ENCODE data around the gene MYZAP. TPM values are rescaled to one million over a fixed set of nuclear protein-coding genes. Genes with fewer than 3 reads are reported as not detected.
A peak's percentile ranks its signal among the peaks of the same experiment; 100 is the strongest.

MYZAP gene
- total RNA-seq, 3 donors from 2014 or later: 12.1 to 23.0 (median 16.7) TPM

DNA sequence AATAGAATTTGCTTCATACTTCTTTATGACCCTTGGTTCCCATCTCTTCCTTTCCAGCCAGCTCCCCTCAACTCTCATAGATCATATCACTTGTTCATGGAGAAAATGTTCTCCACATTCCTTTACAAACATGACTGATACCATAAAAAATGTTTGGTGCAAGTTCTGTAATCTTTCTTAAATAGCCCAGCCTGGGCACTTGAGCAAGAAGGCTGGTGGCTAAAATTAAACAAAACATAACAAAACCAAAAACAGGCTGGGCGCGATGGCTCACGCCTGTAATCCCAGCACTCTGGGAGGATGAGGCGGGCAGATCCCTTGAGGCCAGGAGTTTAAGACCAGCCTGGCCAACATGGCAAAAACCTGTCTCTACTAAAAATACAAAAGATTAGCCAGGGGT is 105.9 kb downstream of the MYZAP start:
- DNase-seq (ENCODE audit: low spot score in 2 of 2): no peak
- TF ChIP-seq, protein P1, sequence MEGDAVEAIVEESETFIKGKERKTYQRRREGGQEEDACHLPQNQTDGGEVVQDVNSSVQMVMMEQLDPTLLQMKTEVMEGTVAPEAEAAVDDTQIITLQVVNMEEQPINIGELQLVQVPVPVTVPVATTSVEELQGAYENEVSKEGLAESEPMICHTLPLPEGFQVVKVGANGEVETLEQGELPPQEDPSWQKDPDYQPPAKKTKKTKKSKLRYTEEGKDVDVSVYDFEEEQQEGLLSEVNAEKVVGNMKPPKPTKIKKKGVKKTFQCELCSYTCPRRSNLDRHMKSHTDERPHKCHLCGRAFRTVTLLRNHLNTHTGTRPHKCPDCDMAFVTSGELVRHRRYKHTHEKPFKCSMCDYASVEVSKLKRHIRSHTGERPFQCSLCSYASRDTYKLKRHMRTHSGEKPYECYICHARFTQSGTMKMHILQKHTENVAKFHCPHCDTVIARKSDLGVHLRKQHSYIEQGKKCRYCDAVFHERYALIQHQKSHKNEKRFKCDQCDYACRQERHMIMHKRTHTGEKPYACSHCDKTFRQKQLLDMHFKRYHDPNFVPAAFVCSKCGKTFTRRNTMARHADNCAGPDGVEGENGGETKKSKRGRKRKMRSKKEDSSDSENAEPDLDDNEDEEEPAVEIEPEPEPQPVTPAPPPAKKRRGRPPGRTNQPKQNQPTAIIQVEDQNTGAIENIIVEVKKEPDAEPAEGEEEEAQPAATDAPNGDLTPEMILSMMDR (IDR thresholded peaks at IDR 0.05): no peak
- TF ChIP-seq POLR2A (IDR thresholded peaks at IDR 0.05) (no peak), POLR2AphosphoS5 (IDR thresholded peaks at IDR 0.05) (no peak)
- no peaks in the 10 kb centered on the region for H3K36me3 ChIP-seq
- no peaks in the 10 kb centered on the region for H3K27me3 ChIP-seq
- H3K4me1 ChIP-seq: no peaks in the 10 kb centered on the region
- no peak overlapping the region for H3K4me3 ChIP-seq
- intact Hi-C loops (cut with DNase I; ENCODE audit: low total_unique reads): no loop called here
- H3K9me3 ChIP-seq: no peaks in the 10 kb centered on the region
- no peak overlapping the region for H3K27ac ChIP-seq

DNA sequence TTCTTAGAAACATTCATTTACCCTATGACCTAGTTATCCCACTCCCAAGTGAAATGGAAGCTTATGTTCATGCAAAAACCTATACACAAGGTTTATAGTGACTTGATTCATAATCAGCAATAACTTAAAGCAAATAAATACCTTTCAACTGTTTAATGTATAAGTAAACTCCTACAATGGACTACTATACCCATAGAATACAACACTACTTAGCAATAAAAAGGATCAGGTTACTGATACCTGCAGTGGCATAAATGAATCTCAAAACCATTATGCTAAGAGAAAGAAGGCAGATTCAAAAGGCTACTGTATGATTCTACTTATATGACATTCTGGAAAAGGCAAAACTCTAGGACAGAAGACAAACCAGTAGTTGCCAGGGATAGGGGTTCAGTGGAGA is 106.5 kb downstream of the MYZAP start:
- DNase-seq (ENCODE audit: low spot score in 2 of 2): no peak
- Histone ChIP-seq H3K4me1 (no peaks in the 10 kb centered on the region), H3K27ac (no peak overlapping the region), H3K36me3 (no peaks in the 10 kb centered on the region), H3K9me3 (no peaks in the 10 kb centered on the region), H3K27me3 (no peaks in the 10 kb centered on the region), H3K4me3 (no peak overlapping the region)
- intact Hi-C loops (cut with DNase I; ENCODE audit: low total_unique reads): no loop called here
- TF ChIP-seq, protein P1 (IDR thresholded peaks at IDR 0.05): no peak
- TF ChIP-seq POLR2AphosphoS5 (IDR thresholded peaks at IDR 0.05) (no peak), POLR2A (IDR thresholded peaks at IDR 0.05) (no peak)

DNA sequence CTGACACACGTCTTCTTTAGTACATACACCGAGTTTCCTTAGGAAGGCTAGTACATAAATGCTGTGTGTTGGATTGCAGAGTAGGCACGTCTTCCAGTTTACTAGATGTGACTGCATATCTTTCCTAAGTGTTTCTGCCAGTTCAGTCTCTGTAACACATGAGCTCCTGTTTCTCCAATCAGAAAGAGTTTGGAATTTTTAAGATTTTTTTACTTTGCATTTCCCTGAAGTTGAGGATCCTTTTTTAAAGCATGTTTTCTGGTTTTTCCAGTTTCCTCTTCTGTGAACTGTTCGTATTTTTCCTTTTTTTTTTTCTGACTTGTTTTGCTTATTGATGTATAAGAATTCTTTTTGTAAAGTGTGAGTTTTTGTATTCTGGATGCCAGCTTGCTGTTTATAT is 107.3 kb downstream of the MYZAP start:
- H3K4me3 ChIP-seq: no peak overlapping the region

DNA sequence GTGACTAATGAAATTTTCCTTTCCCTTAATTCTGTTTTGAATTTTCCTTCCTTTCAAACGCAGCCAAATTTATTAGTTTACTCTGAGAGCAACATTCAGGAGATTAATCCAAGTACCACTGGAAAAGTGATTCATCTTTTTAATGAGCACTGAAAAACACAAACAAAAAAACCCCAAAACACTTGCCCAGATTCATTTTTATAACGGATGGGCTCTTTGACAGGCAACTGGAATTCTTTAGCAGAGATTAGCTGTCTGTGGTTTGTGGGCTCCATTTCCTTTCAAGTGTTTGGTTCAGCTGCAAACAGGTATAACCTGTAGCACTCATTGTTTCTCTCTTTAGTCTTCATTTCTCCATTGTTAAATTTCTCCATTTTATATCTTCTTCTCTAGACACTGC is 111.7 kb downstream of the MYZAP start:
- H3K4me1 ChIP-seq: peaks cover 0 to 11% of the 10 kb centered on the region in 2 donors
- no peaks in the 10 kb centered on the region for H3K36me3 ChIP-seq
- no peak overlapping the region for H3K4me3 ChIP-seq
- no peaks in the 10 kb centered on the region for H3K27me3 ChIP-seq
- TF ChIP-seq POLR2AphosphoS5 (IDR thresholded peaks at IDR 0.05) (no peak), POLR2A (IDR thresholded peaks at IDR 0.05) (no peak)
- TF ChIP-seq, protein P1 (IDR thresholded peaks at IDR 0.05): no peak
- no peak for DNase-seq (ENCODE audit: low spot score in 2 of 2)
- H3K27ac ChIP-seq: peak overlapping the region in 1 of 2 donors; percentile 7
- no peaks in the 10 kb centered on the region for H3K9me3 ChIP-seq
- intact Hi-C loops (cut with DNase I; ENCODE audit: low total_unique reads): no loop called here

More for the DNA sequence above, 107.3 kb downstream of the MYZAP start:
- H3K36me3 ChIP-seq: no peaks in the 10 kb centered on the region
- no peaks in the 10 kb centered on the region for H3K27me3 ChIP-seq
- TF ChIP-seq POLR2A (IDR thresholded peaks at IDR 0.05): no peak
- TF ChIP-seq POLR2AphosphoS5 (IDR thresholded peaks at IDR 0.05): no peak
- intact Hi-C loops (cut with DNase I; ENCODE audit: low total_unique reads): no loop called here
- DNase-seq (ENCODE audit: low spot score in 2 of 2): no peak
- no peaks in the 10 kb centered on the region for H3K9me3 ChIP-seq
- H3K4me1 ChIP-seq: no peaks in the 10 kb centered on the region
- H3K27ac ChIP-seq: no peak overlapping the region

DNA sequence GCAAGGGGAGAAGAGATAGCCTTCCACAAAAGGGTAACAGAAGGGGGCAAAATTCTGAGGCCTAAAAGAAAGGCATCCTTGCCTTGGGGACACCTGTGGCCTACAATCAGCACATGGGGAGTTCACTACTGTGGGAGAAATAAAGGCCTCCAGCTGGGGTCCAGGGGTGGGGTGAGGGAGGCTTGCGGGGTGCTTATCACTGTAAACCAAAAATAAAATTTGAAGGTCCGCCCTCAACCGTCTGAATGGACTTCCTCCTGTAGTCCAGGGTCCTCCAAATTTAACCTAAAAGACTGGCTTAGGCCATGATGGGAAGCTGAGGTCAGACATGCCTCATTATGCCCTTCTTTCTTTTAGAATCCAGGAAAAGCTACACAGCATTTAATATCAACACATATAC is 112.7 kb downstream of the MYZAP start:
- no peaks in the 10 kb centered on the region for H3K9me3 ChIP-seq
- no peaks in the 10 kb centered on the region for H3K36me3 ChIP-seq
- H3K27ac ChIP-seq: no peak overlapping the region
- no peak for DNase-seq (ENCODE audit: low spot score in 2 of 2)
- H3K4me3 ChIP-seq: no peak overlapping the region
- H3K4me1 ChIP-seq: peaks cover 0 to 12% of the 10 kb centered on the region in 2 donors
- intact Hi-C loops (cut with DNase I; ENCODE audit: low total_unique reads): no loop called here
- H3K27me3 ChIP-seq: no peaks in the 10 kb centered on the region
- TF ChIP-seq POLR2A (IDR thresholded peaks at IDR 0.05) (no peak), POLR2AphosphoS5 (IDR thresholded peaks at IDR 0.05) (no peak)
- TF ChIP-seq, protein P1 (IDR thresholded peaks at IDR 0.05): no peak
